ENCODE data around the gene SLC16A11. TPM values are rescaled to one million over a fixed set of nuclear protein-coding genes. Genes with fewer than 3 reads are reported as not detected.
A peak's percentile ranks its signal among the peaks of the same experiment; 100 is the strongest.

The SLC16A11 gene
- total RNA-seq, 1 donor, result not detected

GRCh38 chr17:7045492-7046126 is 1.7 kb upstream of the SLC16A11 start:
- TF ChIP-seq, protein P1, sequence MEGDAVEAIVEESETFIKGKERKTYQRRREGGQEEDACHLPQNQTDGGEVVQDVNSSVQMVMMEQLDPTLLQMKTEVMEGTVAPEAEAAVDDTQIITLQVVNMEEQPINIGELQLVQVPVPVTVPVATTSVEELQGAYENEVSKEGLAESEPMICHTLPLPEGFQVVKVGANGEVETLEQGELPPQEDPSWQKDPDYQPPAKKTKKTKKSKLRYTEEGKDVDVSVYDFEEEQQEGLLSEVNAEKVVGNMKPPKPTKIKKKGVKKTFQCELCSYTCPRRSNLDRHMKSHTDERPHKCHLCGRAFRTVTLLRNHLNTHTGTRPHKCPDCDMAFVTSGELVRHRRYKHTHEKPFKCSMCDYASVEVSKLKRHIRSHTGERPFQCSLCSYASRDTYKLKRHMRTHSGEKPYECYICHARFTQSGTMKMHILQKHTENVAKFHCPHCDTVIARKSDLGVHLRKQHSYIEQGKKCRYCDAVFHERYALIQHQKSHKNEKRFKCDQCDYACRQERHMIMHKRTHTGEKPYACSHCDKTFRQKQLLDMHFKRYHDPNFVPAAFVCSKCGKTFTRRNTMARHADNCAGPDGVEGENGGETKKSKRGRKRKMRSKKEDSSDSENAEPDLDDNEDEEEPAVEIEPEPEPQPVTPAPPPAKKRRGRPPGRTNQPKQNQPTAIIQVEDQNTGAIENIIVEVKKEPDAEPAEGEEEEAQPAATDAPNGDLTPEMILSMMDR (IDR thresholded peaks at IDR 0.05; ENCODE audit: insufficient read depth, low read depth, low read length), result peak; percentile 73
- DNase-seq (ENCODE audit: low read depth), result peak; percentile 90
- no peak overlapping the region for H3K4me3 ChIP-seq (ENCODE audit: low read depth, low read length)

DNA sequence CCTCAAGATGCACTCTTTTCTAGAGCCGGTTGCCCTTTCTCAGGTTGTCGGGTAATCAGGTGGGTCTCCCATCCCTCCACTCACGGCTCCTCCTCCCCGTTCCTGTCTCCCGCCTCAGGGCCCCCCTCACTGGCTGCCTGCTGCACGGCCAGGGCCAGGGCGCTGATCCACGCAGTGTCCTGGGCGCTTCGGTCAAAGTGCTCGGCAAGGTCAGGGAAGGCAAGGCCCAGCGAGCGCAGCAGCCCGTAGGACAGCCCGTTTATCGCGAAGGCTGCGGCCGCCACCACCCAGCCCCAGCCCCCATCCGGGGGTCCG is 753 bp downstream of the SLC16A11 start:
- peak overlapping the region; percentile 50 for H3K4me3 ChIP-seq (ENCODE audit: low read depth, low read length)
- no peak for DNase-seq (ENCODE audit: low read depth)
- TF ChIP-seq, protein P1 (IDR thresholded peaks at IDR 0.05; ENCODE audit: insufficient read depth, low read depth, low read length), result no peak

DNA sequence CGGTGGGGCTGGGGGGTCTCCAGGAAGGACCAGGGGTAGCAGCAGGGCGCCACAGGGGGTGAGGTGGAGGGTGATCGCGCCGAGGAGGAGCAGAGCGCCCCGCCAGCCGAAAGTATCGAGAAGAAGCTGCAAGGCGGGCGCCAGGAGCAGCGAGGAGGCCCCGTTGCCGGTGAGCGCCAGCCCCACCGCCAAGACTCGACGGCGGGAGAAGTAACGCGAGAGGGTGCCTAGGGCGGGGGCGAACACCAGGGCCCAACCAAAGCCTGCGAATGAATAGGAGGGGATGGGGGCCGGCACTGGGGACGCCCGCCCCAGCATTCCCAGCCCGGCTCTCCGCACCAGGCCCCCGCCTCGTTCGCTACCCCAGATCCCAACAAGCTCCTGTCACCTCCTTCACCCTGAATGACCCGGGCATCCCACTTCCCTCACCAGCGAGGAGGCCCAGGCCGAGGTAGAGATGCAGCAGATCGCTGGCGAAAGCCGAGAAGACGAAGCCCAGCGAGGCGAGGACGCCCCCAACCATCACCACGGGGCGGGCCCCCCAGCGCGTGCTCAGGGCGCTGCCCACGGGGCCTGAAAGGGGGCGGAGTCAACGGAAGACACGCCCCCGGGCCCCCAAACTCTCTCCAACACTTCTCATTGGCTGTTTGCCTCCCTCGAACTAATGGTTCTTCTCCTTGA is 1.3 kb downstream of the SLC16A11 start:
- DNase-seq (ENCODE audit: low read depth), result no peak
- TF ChIP-seq, protein P1 (IDR thresholded peaks at IDR 0.05; ENCODE audit: insufficient read depth, low read depth, low read length), result no peak
- peak overlapping the region; percentile 50 for H3K4me3 ChIP-seq (ENCODE audit: low read depth, low read length)

DNA sequence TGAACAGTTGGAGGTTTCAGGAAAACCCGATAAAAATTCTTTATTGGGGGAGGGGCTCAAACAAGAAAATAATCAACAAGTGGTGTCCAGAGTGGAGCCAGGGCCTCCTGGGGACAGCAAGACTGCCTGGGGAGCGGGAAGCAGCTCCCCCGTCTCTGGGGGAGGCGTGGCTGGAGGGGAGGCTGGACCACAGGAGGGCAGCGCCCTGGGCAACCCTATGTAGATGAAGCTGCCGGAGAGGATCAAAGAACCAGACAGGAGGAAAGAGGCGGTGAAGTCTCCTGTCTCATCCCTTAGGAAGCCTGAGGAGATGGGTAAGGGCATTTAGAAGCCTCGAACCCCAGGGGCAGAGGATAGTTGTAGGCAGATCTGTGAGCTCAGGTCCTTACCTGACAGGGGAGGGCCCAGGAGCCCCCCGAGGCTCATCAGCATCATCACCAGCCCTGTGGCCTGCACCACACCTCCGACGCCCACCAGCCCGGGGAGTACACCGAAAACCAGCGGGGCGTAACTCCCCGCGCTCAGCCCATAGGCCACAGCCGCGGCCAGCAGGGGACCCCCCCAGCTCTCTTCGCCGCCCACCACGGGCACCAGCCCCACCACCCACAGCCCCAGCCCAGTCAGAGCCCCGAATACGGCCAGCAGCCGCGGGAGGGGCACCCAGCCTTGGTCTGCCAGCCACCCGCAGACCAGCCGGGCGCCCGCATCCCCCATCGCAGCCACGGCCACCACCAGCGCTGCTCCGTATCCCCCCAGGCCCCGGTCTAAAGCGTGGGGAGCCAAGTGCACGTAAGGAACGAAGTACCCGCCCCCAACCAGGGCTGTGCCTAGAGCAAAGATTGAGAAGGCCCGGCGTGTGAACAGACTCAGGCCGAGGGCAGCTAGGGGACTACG is 2.0 kb downstream of the SLC16A11 start:
- TF ChIP-seq, protein P1 (IDR thresholded peaks at IDR 0.05; ENCODE audit: insufficient read depth, low read depth, low read length), result no peak
- no peak for DNase-seq (ENCODE audit: low read depth)
- H3K4me3 ChIP-seq (ENCODE audit: low read depth, low read length), result no peak overlapping the region

- H3K4me3 ChIP-seq (ENCODE audit: low read depth, low read length), result no peak overlapping the region
- no peak for DNase-seq (ENCODE audit: low read depth)
- TF ChIP-seq, protein P1 (IDR thresholded peaks at IDR 0.05; ENCODE audit: insufficient read depth, low read depth, low read length), result no peak
Measured at GRCh38 chr17:7039832-7040231, 4.1 kb downstream of the SLC16A11 start.

DNA sequence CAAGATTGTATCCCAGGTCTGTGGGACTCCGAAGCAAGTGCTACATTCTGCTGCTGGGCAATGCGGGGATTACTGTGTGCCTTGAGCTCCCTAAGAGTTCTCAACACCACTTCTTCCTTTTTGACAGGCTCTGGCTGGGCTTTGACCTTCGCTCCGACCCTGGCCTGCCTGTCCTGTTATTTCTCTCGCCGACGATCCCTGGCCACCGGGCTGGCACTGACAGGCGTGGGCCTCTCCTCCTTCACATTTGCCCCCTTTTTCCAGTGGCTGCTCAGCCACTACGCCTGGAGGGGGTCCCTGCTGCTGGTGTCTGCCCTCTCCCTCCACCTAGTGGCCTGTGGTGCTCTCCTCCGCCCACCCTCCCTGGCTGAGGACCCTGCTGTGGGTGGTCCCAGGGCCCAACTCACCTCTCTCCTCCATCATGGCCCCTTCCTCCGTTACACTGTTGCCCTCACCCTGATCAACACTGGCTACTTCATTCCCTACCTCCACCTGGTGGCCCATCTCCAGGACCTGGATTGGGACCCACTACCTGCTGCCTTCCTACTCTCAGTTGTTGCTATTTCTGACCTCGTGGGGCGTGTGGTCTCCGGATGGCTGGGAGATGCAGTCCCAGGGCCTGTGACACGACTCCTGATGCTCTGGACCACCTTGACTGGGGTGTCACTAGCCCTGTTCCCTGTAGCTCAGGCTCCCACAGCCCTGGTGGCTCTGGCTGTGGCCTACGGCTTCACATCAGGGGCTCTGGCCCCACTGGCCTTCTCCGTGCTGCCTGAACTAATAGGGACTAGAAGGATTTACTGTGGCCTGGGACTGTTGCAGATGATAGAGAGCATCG is 5.6 kb downstream of the SLC16A11 start:
- TF ChIP-seq, protein P1 (IDR thresholded peaks at IDR 0.05; ENCODE audit: insufficient read depth, low read depth, low read length), result no peak
- DNase-seq (ENCODE audit: low read depth), result no peak

More for the DNA sequence above, 5.6 kb downstream of the SLC16A11 start:
- H3K4me3 ChIP-seq (ENCODE audit: low read depth, low read length), result no peak overlapping the region
